ENCODE data around the gene CRYGC. TPM values are rescaled to one million over a fixed set of nuclear protein-coding genes. Genes with fewer than 3 reads are reported as not detected.

The CRYGC gene
- total RNA-seq, 2 donors from 2014 or later: not detected

GRCh38 chr2:208146006-208146405 lies 16.4 kb upstream of the CRYGC start, which contains the start of gene CRYGB:
TSS of gene CRYGB (minus strand) at chr2:208146158. CDS start at chr2:208146120, 38 bp downstream.
- Mint-ChIP-seq H3K36me3 (ENCODE audit: low read depth) (peaks cover 3% of the 10 kb centered on the region), H3K9me3 (peaks cover 28% of the 10 kb centered on the region), H3K4me3 (no peak within 1 kb of the TSS), H3K27ac (peak within 1 kb of the TSS; percentile 56), H3K27me3 (ENCODE audit: insufficient read depth) (peaks cover 2% of the 10 kb centered on the region), H3K4me1 (peaks cover 28% of the 10 kb centered on the region)
- no peaks in the 10 kb centered on the region for H3K27me3 ChIP-seq (ENCODE audit: control insufficient read depth, insufficient read depth, low read length, poor library complexity, severe bottlenecking)
- no peak within 1 kb of the TSS for H3K4me3 ChIP-seq (ENCODE audit: low read length)
- H3K9ac ChIP-seq (ENCODE audit: extremely low read depth, low read length, poor library complexity, severe bottlenecking): no peak within 1 kb of the TSS
- no peak within 1 kb of the TSS for H3K27ac ChIP-seq (ENCODE audit: low read depth, low read length)
- peaks cover 24% of the 10 kb centered on the region for H3K9me3 ChIP-seq (ENCODE audit: control insufficient read depth, low read length)
- H3K36me3 ChIP-seq (ENCODE audit: control insufficient read depth, insufficient read depth, low read length): no peaks in the 10 kb centered on the region
- whole genome bisulfite sequencing, 2 experiments (ENCODE audit: insufficient coverage in 1 of 2, insufficient read length in 1 of 2): 75 to 79% methylated on average over 5 to 6 of the region's 6 CpGs
- TF ChIP-seq CTCF (conservative IDR thresholded peaks at IDR 0.05): no peak
- H3K4me1 ChIP-seq (ENCODE audit: control insufficient read depth, insufficient read depth, low read length): peaks cover 5% of the 10 kb centered on the region
- DNase-seq: peak; percentile 59

GRCh38 chr2:208142925-208143799 lies 13.5 kb upstream of the CRYGC start:
- Histone ChIP-seq H3K27me3 (ENCODE audit: control insufficient read depth, insufficient read depth, low read length, poor library complexity, severe bottlenecking) (no peaks in the 10 kb centered on the region), H3K36me3 (ENCODE audit: control insufficient read depth, insufficient read depth, low read length) (no peaks in the 10 kb centered on the region), H3K27ac (ENCODE audit: low read depth, low read length) (peak overlapping the region; percentile 4), H3K9me3 (ENCODE audit: control insufficient read depth, low read length) (peaks cover 51% of the 10 kb centered on the region), H3K4me1 (ENCODE audit: control insufficient read depth, insufficient read depth, low read length) (peaks cover 5% of the 10 kb centered on the region), H3K4me3 (ENCODE audit: low read length) (peak overlapping the region; percentile 4), H3K9ac (ENCODE audit: extremely low read depth, low read length, poor library complexity, severe bottlenecking) (peak overlapping the region; percentile 33)
- DNase-seq: peak; percentile 76
- H3K27ac Mint-ChIP-seq: peak overlapping the region; percentile 97
- peak overlapping the region; percentile 20 for H3K4me3 Mint-ChIP-seq
- peaks cover 52% of the 10 kb centered on the region for H3K9me3 Mint-ChIP-seq
- peaks cover 8% of the 10 kb centered on the region for H3K36me3 Mint-ChIP-seq (ENCODE audit: low read depth)
- 54 to 55% methylated on average over 7 to 12 of the region's 14 CpGs for WGBS, 2 experiments (ENCODE audit: insufficient coverage in 1 of 2, insufficient read length in 1 of 2)
- TF ChIP-seq CTCF (conservative IDR thresholded peaks at IDR 0.05): no peak
- H3K27me3 Mint-ChIP-seq (ENCODE audit: insufficient read depth): peaks cover 2% of the 10 kb centered on the region
- peaks cover 28% of the 10 kb centered on the region for H3K4me1 Mint-ChIP-seq

GRCh38 chr2:208142240-208142924 lies 12.8 kb upstream of the CRYGC start:
- Histone ChIP-seq H3K36me3 (ENCODE audit: control insufficient read depth, insufficient read depth, low read length) (no peaks in the 10 kb centered on the region), H3K27me3 (ENCODE audit: control insufficient read depth, insufficient read depth, low read length, poor library complexity, severe bottlenecking) (no peaks in the 10 kb centered on the region), H3K9me3 (ENCODE audit: control insufficient read depth, low read length) (peaks cover 59% of the 10 kb centered on the region), H3K4me3 (ENCODE audit: low read length) (peak overlapping the region; percentile 4), H3K9ac (ENCODE audit: extremely low read depth, low read length, poor library complexity, severe bottlenecking) (peak overlapping the region; percentile 33), H3K4me1 (ENCODE audit: control insufficient read depth, insufficient read depth, low read length) (peaks cover 5% of the 10 kb centered on the region), H3K27ac (ENCODE audit: low read depth, low read length) (peak overlapping the region; percentile 4)
- no peak for TF ChIP-seq CTCF (conservative IDR thresholded peaks at IDR 0.05)
- peak overlapping the region; percentile 20 for H3K4me3 Mint-ChIP-seq
- H3K36me3 Mint-ChIP-seq (ENCODE audit: low read depth): peaks cover 11% of the 10 kb centered on the region
- DNase-seq: no peak
- WGBS, 2 experiments (ENCODE audit: insufficient coverage in 1 of 2, insufficient read length in 1 of 2): 78 to 81% methylated on average over 6 to 8 of the region's 8 CpGs
- peaks cover 60% of the 10 kb centered on the region for H3K9me3 Mint-ChIP-seq
- peaks cover 22% of the 10 kb centered on the region for H3K4me1 Mint-ChIP-seq
- peak overlapping the region; percentile 97 for H3K27ac Mint-ChIP-seq
- peaks cover 2% of the 10 kb centered on the region for H3K27me3 Mint-ChIP-seq (ENCODE audit: insufficient read depth)
